Cerebellar cortex (tissue), 1 donor: Measurements from ENCODE around the gene ARMS2.

ENCODE experiments used
- DNase-seq: peaks from one replicate; pipeline ENCODE4 v3.0.0-alpha.2; 2015; ENCODE audit warnings: low spot score

ARMS2 gene

DNA sequence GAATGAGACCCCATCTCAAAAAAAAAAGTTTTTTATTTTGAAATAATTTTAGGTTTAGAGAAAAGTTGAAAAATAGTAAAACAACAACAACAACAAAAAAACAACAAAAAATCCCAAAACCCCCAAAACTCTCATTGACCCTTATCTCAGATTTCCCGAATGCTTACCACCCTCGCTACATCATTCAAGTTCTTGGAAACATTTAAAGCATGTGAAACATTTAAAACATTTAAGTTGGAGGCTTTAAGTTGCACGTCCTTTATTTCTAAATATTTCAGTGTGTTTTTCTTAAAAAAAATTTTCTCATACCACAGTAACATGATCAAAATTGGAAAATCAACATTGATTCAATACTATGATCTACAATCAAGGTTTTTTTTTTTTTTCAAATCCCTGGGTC is 382 bp upstream of the ARMS2 start:
- no peak for DNase-seq

DNA sequence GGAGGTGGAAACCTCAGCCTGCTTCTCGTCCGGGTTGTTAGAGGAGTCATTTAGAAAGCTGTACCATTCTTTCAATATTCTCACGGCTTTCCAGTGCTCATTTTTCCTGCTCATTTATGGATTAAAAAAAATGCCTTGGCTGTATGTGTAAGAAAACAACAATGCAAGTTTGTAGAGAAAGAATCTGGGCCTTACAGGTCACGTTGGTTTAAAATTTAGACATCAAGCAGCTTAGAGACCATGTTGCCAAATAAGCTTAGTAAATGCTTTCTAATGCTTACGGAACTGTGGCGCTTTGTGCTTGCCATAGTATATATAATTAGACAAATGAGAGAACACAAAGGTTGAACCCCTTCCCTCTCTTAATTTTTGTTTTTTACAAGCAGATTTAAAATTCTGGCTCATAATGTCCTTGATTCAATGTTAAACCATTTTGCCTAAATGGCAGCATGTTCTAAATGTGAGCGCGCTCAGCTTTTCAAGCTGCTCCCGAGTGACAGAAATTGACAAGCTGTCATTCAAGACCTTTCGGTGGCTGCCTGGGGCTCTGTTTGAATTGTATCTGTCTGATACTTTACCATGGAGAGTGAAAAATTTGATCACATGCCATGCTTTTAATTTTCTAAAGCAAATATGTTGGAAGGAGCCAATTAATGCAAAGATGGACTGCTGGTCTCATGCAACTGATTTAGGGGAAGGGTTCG is 1.1 kb downstream of the ARMS2 start:
- no peak for DNase-seq

DNA sequence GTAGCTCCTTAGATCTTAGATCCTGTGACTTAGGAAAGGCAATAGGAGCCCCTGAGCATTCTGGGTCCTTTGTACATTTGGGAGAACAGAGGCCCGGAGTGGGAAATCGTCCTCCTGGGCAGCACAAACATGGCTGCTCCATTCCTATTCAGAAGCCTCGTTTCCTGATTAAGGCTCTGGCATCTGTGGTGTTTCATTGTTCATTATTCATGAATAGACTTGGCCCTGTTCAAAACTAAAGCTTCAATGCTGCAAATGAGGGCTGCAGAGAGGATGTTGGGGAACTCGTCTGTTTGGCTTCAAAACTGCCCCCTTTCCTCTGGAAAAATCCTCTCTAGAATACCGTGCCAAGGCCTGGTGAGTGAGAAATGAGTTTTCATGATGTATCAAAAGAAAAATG is 3.5 kb downstream of the ARMS2 start:
- DNase-seq = no peak

DNA sequence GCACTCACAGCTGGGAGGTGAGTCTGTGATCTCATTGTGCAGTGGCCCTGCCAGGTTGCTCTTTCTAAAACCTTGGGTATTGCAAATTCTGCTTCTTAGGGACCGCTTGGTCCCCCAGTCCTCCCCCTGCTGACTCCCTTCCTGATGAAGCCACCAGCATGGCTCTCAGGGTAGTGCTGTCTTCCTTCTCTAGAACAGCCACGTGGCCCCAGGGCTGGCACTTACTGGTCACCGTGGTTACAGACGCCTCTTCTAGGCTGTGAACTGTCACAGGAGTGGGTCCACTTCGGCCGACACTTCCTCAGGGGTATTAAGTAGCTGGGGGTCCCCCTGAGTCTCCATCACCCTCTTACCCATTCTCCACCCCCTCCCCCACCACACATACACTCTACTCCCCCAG is 4.2 kb downstream of the ARMS2 start:
- DNase-seq = no peak

DNA sequence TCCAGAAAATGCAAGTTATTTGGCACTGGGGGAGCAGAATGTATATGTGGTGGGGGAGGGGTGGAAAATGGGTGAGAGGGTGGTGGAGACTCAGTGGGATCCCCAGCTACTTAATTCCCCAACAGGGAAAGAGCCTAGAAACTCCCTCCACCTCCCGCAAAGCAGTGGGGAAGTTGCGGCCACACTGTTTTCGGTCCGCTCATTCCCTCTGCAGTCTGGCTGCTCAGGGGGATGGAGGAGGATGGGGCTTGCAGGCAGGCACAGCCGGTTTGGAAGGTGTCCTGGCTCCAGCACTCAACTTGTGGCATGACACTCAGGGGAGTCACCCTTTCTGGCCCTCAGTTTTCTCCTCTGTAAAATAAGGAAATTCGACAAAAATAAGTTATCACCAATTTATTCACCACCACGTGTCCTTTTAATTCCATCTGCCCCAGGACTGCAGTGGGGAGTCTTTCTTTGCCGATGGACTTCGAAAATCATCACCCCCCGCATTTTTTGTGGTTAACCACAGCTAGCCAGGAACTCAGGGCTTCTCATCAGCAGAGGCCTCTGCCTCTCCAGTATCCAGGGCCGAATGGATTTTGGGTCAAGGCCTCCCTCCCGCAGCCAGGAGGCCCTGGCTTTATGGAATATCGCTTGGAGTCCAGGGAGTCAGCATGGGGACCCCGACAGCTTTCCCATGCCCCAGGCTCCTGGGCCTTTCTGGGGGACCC is 5.3 kb downstream of the ARMS2 start:
- no peak for DNase-seq

DNA sequence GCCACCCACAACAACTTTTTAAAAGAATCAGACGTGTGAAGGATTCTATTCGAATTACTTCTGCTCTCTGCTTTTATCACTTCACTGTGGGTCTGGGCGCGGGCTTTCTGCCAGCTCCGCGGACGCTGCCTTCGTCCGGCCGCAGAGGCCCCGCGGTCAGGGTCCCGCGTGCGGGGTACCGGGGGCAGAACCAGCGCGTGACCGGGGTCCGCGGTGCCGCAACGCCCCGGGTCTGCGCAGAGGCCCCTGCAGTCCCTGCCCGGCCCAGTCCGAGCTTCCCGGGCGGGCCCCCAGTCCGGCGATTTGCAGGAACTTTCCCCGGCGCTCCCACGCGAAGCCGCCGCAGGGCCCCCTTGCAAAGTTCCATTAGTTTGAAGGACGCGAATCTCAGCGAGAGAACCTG is 6.4 kb downstream of the ARMS2 start:
- no peak for DNase-seq

DNA sequence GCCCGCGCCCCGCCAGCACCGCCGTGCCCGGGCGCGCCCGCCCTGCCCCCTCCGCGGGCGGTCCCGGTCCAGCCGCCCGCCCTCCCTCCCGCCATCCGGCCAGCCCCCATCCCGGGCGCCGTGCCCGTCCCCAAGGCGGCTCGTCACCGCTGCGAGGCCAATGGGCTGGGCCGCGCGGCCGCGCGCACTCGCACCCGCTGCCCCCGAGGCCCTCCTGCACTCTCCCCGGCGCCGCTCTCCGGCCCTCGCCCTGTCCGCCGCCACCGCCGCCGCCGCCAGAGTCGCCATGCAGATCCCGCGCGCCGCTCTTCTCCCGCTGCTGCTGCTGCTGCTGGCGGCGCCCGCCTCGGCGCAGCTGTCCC is 6.9 kb downstream of the ARMS2 start, which contains the start of gene HTRA1:
Gene HTRA1, plus strand, starts transcription at position 187 of the 362 bp plus-strand sequence. Its CDS starts 100 bp downstream, at position 287.
- no peak for DNase-seq

DNA sequence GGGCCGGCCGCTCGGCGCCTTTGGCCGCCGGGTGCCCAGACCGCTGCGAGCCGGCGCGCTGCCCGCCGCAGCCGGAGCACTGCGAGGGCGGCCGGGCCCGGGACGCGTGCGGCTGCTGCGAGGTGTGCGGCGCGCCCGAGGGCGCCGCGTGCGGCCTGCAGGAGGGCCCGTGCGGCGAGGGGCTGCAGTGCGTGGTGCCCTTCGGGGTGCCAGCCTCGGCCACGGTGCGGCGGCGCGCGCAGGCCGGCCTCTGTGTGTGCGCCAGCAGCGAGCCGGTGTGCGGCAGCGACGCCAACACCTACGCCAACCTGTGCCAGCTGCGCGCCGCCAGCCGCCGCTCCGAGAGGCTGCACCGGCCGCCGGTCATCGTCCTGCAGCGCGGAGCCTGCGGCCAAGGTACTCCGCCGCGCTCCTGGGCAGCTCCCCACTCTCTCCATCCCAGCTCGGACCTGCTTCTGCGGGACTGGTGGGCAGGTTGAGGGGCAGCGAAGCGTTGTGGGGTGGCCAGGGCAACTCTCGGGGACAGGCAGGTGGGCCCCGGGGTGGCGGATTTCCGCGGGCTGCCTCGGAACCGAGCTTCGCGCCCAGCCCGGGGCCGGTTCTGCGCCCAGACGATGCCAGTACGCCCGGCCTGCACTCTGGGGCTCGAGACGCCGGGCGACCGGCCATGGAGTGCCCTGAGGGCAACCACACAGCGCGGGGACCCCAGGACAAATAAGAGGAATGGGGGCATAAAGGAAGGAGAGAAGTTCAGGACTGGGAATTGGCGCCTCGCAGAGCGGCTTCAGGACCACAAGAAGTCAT is 7.5 kb downstream of the ARMS2 start:
- no peak for DNase-seq

DNA sequence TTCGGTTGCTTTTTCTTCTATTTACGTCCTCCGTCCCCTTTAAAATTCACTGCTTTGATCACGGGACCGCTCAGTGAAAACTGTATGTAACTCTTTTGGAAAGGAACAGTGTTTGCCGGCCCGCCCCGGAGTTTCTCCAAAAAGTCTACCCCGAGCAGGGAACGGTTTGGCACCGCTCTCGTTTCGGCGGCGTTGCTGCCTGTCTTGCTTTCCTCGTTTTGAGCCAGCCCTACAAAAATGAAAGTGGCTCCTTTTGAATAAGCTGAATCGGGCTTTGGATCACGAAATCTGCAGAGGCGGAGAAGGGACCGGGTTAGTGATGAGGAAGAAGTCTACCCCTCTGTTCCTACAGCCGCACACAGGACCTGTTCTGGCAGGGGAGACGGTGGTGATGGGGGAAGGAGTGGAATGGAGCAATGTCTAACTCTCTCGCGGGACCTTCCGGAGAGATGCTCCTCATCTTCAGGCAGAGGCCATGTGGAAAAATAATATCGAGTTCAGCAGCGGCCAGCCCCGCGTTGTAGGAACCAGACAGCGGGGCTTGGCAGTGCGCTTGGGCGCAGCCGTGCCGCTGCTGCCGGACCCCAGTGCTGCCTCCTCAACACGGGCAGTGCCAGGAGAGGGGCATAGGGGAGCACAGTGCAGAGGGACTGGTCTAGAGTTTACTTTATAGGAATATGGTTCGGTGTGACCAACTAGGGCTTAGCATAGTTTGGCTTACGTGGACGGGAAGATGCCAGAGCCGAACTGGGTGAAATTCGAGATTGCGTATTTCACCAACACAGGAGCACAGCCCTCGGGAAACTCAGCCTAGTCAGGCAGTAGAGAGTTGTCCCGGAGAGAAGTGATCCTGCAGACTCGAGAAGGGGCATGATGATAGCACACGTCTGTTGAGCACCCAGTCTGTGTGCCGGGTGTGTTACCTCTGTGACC is 8.3 kb downstream of the ARMS2 start:
- no peak for DNase-seq

DNA sequence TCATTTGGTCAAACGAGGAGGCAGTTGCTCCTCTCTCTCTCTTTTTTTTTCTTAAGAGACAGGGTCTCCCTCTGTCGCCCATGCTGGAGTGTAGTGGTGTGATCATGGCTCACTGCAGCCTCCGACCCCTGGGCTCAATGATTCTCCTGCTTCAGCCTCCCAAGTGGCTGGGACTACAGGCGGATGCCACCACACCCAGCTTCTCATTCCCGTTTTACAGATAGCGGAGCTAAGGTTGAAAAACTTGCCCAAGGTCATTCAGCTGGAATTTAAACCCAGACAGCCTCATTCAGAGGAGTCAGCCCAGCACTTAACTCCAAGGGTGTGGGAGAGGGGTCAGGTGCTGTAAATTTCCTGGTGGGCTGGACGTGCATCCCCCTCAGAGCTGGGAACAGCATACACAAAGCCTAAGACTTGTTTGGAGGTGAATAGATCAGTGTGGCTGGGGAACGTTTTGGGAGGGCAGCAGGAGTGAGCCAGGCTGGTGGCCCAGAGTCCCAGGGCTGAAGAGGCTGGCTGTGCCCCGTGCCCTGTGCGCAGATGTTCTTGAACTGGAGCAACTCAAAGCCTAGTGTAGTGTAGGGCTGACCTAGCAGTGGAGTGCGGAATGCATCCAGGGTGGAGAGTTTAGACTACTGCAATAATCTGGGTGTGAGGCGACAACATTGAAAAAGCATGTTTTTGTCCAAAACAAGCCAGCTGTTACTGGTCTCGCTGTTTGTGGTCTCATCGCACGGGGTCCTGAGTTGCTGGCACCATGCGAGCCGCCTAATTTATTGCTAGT is 9.2 kb downstream of the ARMS2 start:
- DNase-seq = no peak

DNA sequence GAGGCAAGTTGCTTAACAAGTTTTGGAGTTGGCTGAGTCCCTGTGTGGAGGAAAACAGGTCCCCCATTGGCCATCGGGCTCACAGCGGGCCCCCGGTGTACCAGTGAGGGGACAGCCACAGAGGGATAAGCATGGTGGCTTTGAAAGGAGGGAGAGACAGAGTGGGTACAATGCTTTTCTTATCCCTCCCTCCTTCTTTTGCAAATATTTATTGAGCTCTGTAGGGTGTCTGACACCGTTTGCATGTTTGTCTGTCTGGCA is 9.7 kb downstream of the ARMS2 start:
- DNase-seq = no peak

DNA sequence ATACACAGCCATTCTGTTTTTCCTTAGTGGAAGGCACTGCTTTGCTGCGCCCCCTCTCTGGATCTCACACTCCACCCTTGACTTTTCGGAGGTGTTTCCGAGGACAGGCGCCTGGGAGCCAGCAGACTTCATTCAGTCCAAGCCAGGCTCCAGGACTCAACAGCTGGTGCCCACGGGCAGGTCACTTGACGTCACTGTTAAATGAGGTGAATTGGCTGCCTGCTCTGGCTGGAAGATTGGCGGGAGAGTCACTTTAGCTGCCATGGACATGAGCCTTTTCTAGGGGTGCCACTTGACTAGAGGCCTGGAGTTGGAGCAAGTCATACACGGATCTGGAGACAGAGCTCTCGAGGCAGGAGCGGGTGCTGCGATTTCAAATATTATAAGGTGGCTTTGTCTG is 10.1 kb downstream of the ARMS2 start:
- no peak for DNase-seq

DNA sequence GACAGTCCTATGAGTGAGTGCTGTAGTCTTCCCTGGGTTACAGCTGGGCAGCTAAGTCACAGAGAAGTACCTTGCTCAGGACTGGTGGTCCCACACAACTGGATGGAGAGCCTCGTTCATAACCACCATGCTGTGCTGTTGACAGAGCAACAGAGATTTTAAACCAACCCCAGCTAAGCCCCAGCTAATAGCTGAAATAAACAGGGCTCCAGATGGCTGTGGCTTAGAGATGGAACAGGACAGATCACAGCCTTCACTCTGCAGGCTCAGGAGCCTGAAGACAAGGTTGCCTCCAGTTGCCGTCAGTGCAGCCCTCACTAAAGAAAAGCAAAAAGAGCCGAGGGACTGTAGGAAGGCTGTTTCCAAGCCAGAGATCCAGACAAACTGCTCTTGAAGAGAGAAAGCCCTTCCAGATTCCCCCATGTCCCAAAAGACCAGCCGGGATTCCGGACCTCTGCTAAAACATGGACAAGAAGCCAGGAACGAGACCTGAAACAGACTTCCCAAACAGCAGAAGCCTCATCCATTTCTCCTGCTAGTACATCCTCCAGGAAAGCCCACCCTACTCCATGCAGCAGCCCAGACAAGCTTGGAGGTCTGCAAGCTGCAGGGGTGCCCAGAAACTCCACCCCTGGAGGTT is 11.1 kb downstream of the ARMS2 start:
- DNase-seq = no peak

DNA sequence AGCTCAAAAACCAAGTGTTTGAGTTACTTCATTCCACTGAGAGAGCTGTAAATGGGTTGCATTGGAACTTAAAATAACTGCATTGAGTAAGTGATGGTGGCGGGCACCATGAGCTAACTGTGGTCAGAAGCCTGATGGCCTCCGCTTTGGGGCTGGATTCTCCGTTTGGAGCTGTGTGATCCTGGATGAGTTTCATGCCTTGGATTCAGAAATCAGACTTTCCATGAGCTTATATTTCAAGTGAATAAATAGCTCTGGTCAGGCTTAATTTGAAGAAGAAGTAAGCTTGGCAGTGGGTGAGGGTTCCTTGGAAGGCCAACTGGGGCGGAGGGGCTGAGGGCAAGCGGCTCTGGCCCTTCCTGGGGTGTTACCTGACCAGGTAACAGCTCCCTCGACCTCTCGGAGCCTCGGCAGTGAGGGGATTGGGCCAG is 12.5 kb downstream of the ARMS2 start:
- DNase-seq = no peak

DNA sequence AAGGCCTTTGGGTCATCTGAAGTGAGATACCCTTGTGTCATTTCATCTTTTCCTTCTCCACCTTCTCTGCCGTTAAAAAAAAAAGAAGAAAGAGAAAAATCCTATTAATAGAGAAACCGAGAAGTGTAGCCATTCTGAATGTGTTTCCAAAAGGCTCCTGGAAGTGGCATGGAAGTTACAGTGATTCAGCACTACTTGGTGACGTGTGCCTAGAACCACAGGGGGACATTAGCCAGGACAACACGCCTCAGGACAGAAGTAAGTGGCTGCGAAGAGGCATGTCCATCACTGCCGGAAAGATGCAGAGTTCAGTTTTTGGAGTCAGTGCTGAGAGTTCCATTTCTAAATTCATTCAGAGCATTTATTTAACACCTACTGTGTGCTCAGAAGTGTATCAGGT is 13.2 kb downstream of the ARMS2 start:
- no peak for DNase-seq

DNA sequence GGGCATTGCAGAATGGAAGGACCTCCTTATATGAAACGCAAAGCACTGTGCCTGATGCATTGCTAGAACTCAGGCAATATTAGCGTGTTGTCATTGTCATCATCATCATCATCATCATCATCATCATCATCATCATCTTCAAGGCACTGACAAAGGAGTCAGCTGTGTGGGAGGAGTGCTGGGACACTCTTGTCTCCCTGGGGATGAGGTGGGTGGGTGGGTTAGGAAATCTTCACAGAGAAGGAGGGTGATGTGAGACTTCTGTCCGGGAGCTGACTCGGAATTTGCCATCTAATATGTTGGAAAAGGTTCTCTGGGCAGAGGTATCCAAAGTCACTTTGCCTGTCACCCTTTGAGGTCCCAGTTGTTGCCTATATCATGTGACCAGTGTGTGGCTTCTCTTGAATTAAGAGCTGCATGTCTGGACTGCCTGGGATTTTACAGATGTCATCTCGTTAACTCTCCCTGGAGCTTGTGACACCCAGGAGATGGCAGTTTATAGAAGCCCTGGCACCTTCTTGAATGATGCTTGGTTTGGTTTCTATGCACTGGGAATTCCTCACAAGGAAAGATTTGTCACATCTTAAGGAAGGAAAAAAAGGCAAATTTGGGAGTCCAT is 14.0 kb downstream of the ARMS2 start:
- DNase-seq = no peak

DNA sequence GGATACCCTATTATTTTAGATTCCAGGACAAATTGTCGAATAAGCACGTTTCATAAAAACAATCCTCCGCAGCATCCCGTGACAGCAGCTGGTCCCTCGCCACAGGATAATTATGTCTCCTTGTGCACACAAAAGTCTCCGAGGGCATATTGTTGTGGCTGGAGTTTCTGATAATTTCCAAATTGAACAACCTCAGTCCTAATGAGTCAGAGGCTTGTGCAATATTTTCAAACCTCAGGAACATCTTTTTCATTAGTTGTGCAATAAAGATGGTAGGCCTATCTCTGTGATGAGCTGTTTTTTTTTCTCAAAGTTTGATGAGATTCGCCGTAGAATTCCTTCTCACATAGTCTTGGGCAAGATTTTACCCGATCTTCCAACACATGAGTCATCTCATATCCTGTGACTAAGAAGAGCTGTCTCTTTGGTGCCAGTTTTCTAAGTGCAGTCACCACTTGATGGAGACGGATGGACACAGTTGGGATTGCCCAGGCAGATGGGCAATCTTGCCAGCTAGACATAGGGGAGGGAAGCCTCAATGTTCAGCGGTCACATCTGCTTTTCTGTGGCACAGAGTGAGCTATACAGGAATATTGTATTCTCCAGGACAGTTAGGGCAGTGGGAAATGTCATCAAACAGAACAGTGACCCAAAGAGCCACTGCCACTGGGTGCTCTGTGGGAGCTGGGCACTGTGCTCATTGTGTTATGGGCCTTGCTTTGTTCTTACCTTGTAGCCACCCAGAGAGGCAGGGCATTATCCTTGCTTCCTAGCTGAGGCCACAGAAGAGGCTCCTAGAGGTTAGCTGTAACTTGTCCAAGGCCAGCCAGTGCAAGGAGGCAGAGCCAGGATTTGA is 14.7 kb downstream of the ARMS2 start:
- no peak for DNase-seq

DNA sequence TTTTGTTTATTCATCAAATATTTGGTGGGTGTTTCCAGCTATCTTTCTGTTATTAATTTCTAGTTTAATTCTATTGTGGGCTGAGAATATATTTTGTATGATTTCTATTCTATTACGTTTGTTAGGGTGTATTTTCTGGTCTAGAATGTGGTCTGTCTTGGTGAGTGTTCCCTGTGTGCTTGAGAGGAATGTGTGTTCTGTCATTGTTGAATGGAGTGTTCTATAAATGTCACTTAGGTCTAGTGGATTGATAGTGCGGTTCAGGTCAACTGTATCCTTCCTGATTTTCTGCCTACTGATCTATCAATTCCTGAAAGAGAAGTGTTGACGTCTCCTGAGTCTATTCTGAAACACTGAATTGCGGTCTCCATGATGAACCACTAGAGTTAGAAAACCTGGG is 15.4 kb downstream of the ARMS2 start:
- no peak for DNase-seq

DNA sequence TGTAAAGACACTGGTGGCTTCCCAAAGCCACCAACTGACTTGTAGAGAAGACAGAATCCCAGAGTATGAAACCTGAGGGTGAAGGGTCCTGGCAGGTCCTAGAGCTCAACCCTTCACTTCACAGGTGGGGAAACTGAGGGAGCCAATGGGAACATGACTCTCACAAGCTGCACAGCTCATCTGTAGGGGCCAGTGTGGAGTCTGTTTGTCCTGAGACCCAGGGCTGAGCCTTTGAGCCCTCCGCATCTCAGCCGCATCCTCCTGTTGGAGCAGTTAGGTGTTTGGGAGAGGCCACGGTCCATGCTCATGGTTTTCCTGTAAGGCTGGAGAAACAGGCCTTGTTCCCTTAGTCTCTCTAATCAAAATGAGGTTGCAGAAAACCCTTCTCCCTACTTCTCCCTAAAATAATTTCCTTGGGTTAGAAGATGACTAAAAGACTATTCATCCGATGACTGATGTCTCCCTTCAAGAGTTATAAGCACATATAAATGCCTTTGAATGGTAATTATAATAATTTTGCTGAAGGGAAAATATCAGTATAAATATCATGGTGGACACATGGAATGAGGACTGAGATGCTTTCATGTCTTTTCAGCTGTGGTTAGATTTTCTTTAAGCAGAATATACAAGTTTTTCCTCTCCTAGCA is 17.2 kb downstream of the ARMS2 start:
- no peak for DNase-seq
